GDM1 (cell line): ENCODE data around the gene ANKRD44.
"Not testable (repeated sequence)": the region's sequence is repeated elsewhere in the genome, so short reads cannot be mapped to it uniquely, and the experiment has no call there.

Experiments
- DNase-seq: peaks from one replicate; lab custom pipeline; 2025; lab: John Stamatoyannopoulos, UW

The ANKRD44 gene

GRCh38 chr2:197076652-197077051 lies 233.9 kb downstream of the ANKRD44 start:
- no peak for DNase-seq

GRCh38 chr2:197075754-197076337 lies 234.7 kb downstream of the ANKRD44 start:
- no peak for DNase-seq

- DNase-seq: no peak
Observed at GRCh38 chr2:197075281-197075680, 235.3 kb downstream of the ANKRD44 start.

GRCh38 chr2:197073701-197074433 lies 236.7 kb downstream of the ANKRD44 start:
- no peak for DNase-seq

GRCh38 chr2:197073270-197073669 lies 237.3 kb downstream of the ANKRD44 start:
- DNase-seq: no peak

- no peak for DNase-seq
Observed at GRCh38 chr2:197072533-197072932, 238.0 kb downstream of the ANKRD44 start.

GRCh38 chr2:197071790-197072436 lies 238.7 kb downstream of the ANKRD44 start:
- DNase-seq: no peak

GRCh38 chr2:197071213-197071612 lies 239.4 kb downstream of the ANKRD44 start:
- no peak for DNase-seq

- no peak for DNase-seq
Observed at GRCh38 chr2:197069958-197070357, 240.6 kb downstream of the ANKRD44 start.

GRCh38 chr2:197062574-197062973 lies 248.0 kb downstream of the ANKRD44 start:
- DNase-seq: not testable (repeated sequence)

- DNase-seq: no peak
Observed at GRCh38 chr2:197059477-197059876, 251.1 kb downstream of the ANKRD44 start.

- DNase-seq: no peak
Observed at GRCh38 chr2:197058777-197059300, 251.7 kb downstream of the ANKRD44 start.

GRCh38 chr2:197057959-197058358 lies 252.6 kb downstream of the ANKRD44 start:
- no peak for DNase-seq

GRCh38 chr2:197055045-197055444 lies 255.5 kb downstream of the ANKRD44 start:
- DNase-seq: no peak

- no peak for DNase-seq
Observed at GRCh38 chr2:197054437-197054836, 256.1 kb downstream of the ANKRD44 start.

- no peak for DNase-seq
Observed at GRCh38 chr2:197052356-197052755, 258.2 kb downstream of the ANKRD44 start.

GRCh38 chr2:197045115-197045514 lies 265.5 kb downstream of the ANKRD44 start:
- DNase-seq: peak; percentile 18

GRCh38 chr2:197042739-197043196 lies 267.8 kb downstream of the ANKRD44 start:
- no peak for DNase-seq

GRCh38 chr2:197037863-197038398 lies 272.6 kb downstream of the ANKRD44 start:
- DNase-seq: no peak

GRCh38 chr2:197035002-197035401 lies 275.6 kb downstream of the ANKRD44 start:
- no peak for DNase-seq

GRCh38 chr2:197034292-197034691 lies 276.3 kb downstream of the ANKRD44 start:
- DNase-seq: no peak

- DNase-seq: no peak
Observed at GRCh38 chr2:197033222-197033621, 277.4 kb downstream of the ANKRD44 start.

GRCh38 chr2:197031803-197032202 lies 278.8 kb downstream of the ANKRD44 start:
- no peak for DNase-seq
